Astrocyte (in vitro differentiated cells and primary cell): ENCODE data around the gene ABCB8. TPM values are rescaled to one million over a fixed set of nuclear protein-coding genes. Genes with fewer than 3 reads are reported as not detected.

Experiments
- DNase-seq: peaks from one replicate; pipeline ENCODE4 v3.0.0-alpha.2; 2010; ENCODE audit warnings: low read depth
- FAIRE-seq: peaks from 2 replicates; lab custom pipeline; 2011; peaks lifted over from hg19 to GRCh38; lab: Jason Lieb, UNC
- H2AFZ ChIP-seq: 2 replicates; pipeline ENCODE4 v1.6.0; 2012; ENCODE audit warnings: low read depth, low read length, inconsistent platforms
- H3K27ac ChIP-seq: 2 replicates; pipeline ENCODE4 v1.5.1; 2011; ENCODE audit warnings: low read depth, low read length, inconsistent platforms
- H3K27me3 ChIP-seq: 2 replicates; pipeline ENCODE4 v1.6.0; 2011; ENCODE audit warnings: low read length, inconsistent platforms; ENCODE audit not compliant: insufficient read depth
- H3K36me3 ChIP-seq: 2 replicates; pipeline ENCODE4 v1.5.1; 2011; ENCODE audit warnings: low read length, inconsistent platforms; ENCODE audit not compliant: insufficient read depth
- H3K4me1 ChIP-seq: 2 replicates; pipeline ENCODE4 v1.5.1; 2011; ENCODE audit warnings: low read length, inconsistent platforms; ENCODE audit not compliant: insufficient read depth
- H3K4me2 ChIP-seq: 2 replicates; pipeline ENCODE4 v1.6.0; 2012; ENCODE audit warnings: low read length, inconsistent platforms
- H3K4me3 ChIP-seq: 2 replicates; pipeline ENCODE4 v1.5.1; 2011; ENCODE audit warnings: low read depth, mild to moderate bottlenecking, low read length, inconsistent platforms; ENCODE audit not compliant: insufficient read depth
- H3K79me2 ChIP-seq: 2 replicates; pipeline ENCODE4 v1.6.0; 2012; ENCODE audit warnings: mild to moderate bottlenecking, low read length, inconsistent platforms; ENCODE audit not compliant: insufficient read depth
- H3K9ac ChIP-seq: 2 replicates; pipeline ENCODE4 v1.6.0; 2012; ENCODE audit warnings: mild to moderate bottlenecking, low read length, inconsistent platforms
- H3K9me3 ChIP-seq: 2 replicates; pipeline ENCODE4 v1.5.1; 2012; ENCODE audit warnings: low read depth, mild to moderate bottlenecking, low read length, inconsistent platforms; ENCODE audit not compliant: insufficient read depth
- H4K20me1 ChIP-seq: 2 replicates; pipeline ENCODE4 v1.6.0; 2012; ENCODE audit warnings: low read length, inconsistent platforms; ENCODE audit not compliant: insufficient read depth
- H3K27ac Mint-ChIP-seq: one replicate; pipeline ENCODE4 v1.8.0; 2021; ENCODE audit warnings: mild to moderate bottlenecking, mixed read lengths; ENCODE audit not compliant: unreplicated experiment
- H3K27me3 Mint-ChIP-seq: one replicate; pipeline ENCODE4 v1.8.0; 2021; ENCODE audit warnings: low read depth, mixed read lengths; ENCODE audit not compliant: unreplicated experiment
- H3K36me3 Mint-ChIP-seq: one replicate; pipeline ENCODE4 v1.8.0; 2021; ENCODE audit warnings: low read depth, mixed read lengths; ENCODE audit not compliant: unreplicated experiment
- H3K4me1 Mint-ChIP-seq: one replicate; pipeline ENCODE4 v1.8.0; 2021; ENCODE audit warnings: low read depth, mixed read lengths; ENCODE audit not compliant: unreplicated experiment
- H3K4me3 Mint-ChIP-seq: one replicate; pipeline ENCODE4 v1.8.0; 2021; ENCODE audit warnings: mild to moderate bottlenecking, moderate library complexity, mixed read lengths; ENCODE audit not compliant: unreplicated experiment
- H3K9me3 Mint-ChIP-seq: one replicate; pipeline ENCODE4 v1.8.0; 2021; ENCODE audit warnings: mild to moderate bottlenecking, mixed read lengths; ENCODE audit not compliant: unreplicated experiment
- EZH2 ChIP-seq: IDR thresholded peaks from 2 replicates; pipeline ENCODE4 v1.6.1; 2012; ENCODE audit warnings: mild to moderate bottlenecking, low read length, inconsistent platforms; ENCODE audit not compliant: insufficient read depth
- total RNA-seq: library from RNA; stranded (reverse); gene quantifications from 2 replicates; pipeline ENCODE4 v1.2.1, GENCODE V29; 2021
- TF ChIP-seq, protein P1 (sequence below): IDR thresholded peaks from 2 replicates; pipeline ENCODE4 v1.5.1; 2011; ENCODE audit warnings: low read depth, mild to moderate bottlenecking, inconsistent platforms, low read length, moderate library complexity; ENCODE audit not compliant: insufficient read depth

Gene ABCB8
- total RNA-seq, 1 donor from 2014 or later = 53.3 TPM

DNA sequence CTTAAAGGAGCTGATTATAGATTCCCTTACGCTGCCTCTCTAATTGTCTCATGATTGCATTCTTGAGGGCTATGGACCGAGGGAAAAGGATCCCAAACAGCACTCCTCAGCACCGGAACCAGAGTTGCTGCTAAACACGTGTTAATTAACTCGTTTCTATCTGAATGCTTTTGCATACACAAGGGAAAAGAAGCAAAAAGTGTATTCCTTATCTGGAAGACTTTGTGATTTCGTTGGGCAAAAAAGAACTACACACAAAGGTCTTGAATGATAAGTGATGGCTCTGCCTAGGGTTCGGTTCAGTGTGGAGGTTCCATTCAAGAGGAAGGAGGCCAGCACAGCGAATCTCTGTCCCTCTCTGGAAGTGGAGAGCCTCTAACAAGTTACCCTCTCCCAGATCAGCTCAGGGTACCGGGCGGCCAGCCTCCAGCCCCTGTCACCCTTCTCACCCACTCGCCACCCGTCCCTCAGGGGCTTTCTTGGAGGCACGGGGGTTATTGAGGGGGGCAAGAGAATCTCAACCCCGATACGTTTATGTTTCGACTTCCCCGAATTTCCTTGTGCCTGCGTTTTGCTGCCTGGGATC is 30.6 kb downstream of the ABCB8 start:
- H3K4me3 ChIP-seq = peak overlapping the region; percentile 80
- H3K9ac ChIP-seq = peak overlapping the region; percentile 81
- Mint-ChIP-seq H3K4me1 (peaks cover 31% of the 10 kb centered on the region), H3K27ac (peak overlapping the region; percentile 97), H3K9me3 (peaks cover 1% of the 10 kb centered on the region), H3K27me3 (peaks cover 4% of the 10 kb centered on the region), H3K36me3 (peaks cover 11% of the 10 kb centered on the region), H3K4me3 (peak overlapping the region; percentile 94)
- H2AFZ ChIP-seq = peak overlapping the region; percentile 65
- FAIRE-seq = no peak
- no peak for DNase-seq
- H3K4me1 ChIP-seq = peaks cover 54% of the 10 kb centered on the region
- no peak for TF ChIP-seq EZH2
- TF ChIP-seq, protein P1, sequence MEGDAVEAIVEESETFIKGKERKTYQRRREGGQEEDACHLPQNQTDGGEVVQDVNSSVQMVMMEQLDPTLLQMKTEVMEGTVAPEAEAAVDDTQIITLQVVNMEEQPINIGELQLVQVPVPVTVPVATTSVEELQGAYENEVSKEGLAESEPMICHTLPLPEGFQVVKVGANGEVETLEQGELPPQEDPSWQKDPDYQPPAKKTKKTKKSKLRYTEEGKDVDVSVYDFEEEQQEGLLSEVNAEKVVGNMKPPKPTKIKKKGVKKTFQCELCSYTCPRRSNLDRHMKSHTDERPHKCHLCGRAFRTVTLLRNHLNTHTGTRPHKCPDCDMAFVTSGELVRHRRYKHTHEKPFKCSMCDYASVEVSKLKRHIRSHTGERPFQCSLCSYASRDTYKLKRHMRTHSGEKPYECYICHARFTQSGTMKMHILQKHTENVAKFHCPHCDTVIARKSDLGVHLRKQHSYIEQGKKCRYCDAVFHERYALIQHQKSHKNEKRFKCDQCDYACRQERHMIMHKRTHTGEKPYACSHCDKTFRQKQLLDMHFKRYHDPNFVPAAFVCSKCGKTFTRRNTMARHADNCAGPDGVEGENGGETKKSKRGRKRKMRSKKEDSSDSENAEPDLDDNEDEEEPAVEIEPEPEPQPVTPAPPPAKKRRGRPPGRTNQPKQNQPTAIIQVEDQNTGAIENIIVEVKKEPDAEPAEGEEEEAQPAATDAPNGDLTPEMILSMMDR = no peak
- H3K27ac ChIP-seq = peak overlapping the region; percentile 93
- H3K4me2 ChIP-seq = peak overlapping the region; percentile 91
- peaks cover 43% of the 10 kb centered on the region for H4K20me1 ChIP-seq
- no peaks in the 10 kb centered on the region for H3K36me3 ChIP-seq
- H3K79me2 ChIP-seq = peaks cover 38% of the 10 kb centered on the region
- H3K9me3 ChIP-seq = no peaks in the 10 kb centered on the region
- no peaks in the 10 kb centered on the region for H3K27me3 ChIP-seq

DNA sequence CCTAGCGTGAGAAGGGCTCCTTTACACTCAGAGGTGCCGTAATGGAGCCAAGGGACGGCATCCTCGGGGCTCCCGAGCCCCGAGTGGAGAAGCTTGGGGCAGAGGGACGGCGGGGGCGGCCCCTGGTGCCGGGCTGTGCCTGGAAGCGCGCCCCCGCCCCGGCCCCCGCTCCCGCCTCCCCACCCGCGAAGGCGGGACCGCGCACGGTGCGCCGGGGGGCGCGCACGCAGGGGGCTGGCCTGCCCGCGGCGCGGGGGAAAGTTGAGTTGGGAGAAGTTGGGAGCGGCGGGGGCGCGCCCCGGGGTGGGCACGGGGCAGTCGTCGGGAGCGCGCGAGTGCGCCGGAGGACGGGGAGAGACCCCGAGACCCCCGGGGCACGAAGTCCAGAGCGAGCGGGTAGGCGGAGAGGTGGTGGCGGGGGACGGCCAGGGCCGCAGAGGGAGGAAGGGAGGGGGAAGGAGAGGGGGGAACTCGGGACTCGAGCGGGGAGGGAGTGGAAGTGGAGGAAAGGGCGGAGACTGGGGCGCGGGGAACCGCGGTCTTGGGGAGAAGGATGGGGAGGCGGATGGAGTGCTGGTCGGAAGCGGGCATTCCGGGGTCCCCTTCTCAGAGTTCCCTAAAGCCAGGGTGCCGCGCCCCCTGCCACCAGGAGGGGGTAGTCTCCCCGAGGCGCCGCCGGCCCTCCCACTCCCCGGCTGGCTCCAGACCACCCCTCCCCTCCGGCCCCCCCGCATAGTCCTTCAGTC is 31.3 kb downstream of the ABCB8 start, which contains the start of gene SLC4A2:
Gene SLC4A2 (plus strand): TSS at position 223 of the 746 bp plus-strand sequence. CDS start 2,399 bp downstream, outside the sequence.
- H3K4me1 Mint-ChIP-seq = peaks cover 31% of the 10 kb centered on the region
- peaks cover 41% of the 10 kb centered on the region for H3K79me2 ChIP-seq
- H3K27me3 ChIP-seq = no peaks in the 10 kb centered on the region
- peaks cover under 1% of the 10 kb centered on the region for H3K9me3 Mint-ChIP-seq
- H3K4me3 ChIP-seq = peak within 1 kb of the TSS; percentile 80
- no peak for TF ChIP-seq EZH2
- TF ChIP-seq, protein P1 = no peak
- H3K9me3 ChIP-seq = no peaks in the 10 kb centered on the region
- H3K27ac ChIP-seq = peak within 1 kb of the TSS; percentile 93
- no peak for FAIRE-seq
- H3K27ac Mint-ChIP-seq = peak within 1 kb of the TSS; percentile 97
- peak within 1 kb of the TSS; percentile 70 for H2AFZ ChIP-seq
- peak within 1 kb of the TSS; percentile 81 for H3K9ac ChIP-seq
- peaks cover 48% of the 10 kb centered on the region for H4K20me1 ChIP-seq
- DNase-seq = no peak
- no peaks in the 10 kb centered on the region for H3K36me3 ChIP-seq
- peaks cover 54% of the 10 kb centered on the region for H3K4me1 ChIP-seq
- peaks cover 4% of the 10 kb centered on the region for H3K36me3 Mint-ChIP-seq
- peak within 1 kb of the TSS; percentile 91 for H3K4me2 ChIP-seq
- peaks cover 3% of the 10 kb centered on the region for H3K27me3 Mint-ChIP-seq
- peak within 1 kb of the TSS; percentile 94 for H3K4me3 Mint-ChIP-seq

DNA sequence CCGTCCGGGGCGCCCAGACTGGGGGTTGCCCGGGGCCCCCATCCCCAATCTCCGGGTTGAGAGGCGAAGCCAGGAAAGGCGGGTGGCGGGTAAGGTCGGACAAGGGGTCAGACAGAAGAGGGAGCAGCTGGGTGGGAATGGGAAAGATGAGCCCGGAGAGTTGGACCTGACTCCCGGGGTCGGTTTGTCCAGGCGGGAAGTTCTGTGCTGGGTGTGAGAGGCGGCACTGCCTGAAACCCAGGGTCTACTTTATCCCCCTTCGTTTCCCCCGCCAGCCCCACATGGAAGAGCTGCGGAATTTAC is 31.8 kb downstream of the ABCB8 start:
- H3K9ac ChIP-seq = peak overlapping the region; percentile 81
- peak overlapping the region; percentile 93 for H3K27ac ChIP-seq
- H3K9me3 ChIP-seq = no peaks in the 10 kb centered on the region
- peaks cover 46% of the 10 kb centered on the region for H3K79me2 ChIP-seq
- H4K20me1 ChIP-seq = peaks cover 47% of the 10 kb centered on the region
- H3K36me3 ChIP-seq = peaks cover 2% of the 10 kb centered on the region
- H3K27ac Mint-ChIP-seq = peak overlapping the region; percentile 83
- H3K9me3 Mint-ChIP-seq = no peaks in the 10 kb centered on the region
- peaks cover 31% of the 10 kb centered on the region for H3K4me1 Mint-ChIP-seq
- H3K4me3 Mint-ChIP-seq = peak overlapping the region; percentile 94
- no peaks in the 10 kb centered on the region for H3K27me3 Mint-ChIP-seq
- no peak for FAIRE-seq
- TF ChIP-seq, protein P1 = no peak
- no peak for TF ChIP-seq EZH2
- no peak for DNase-seq
- H3K27me3 ChIP-seq = no peaks in the 10 kb centered on the region
- H3K4me3 ChIP-seq = peak overlapping the region; percentile 80
- H2AFZ ChIP-seq = no peak overlapping the region
- peak overlapping the region; percentile 91 for H3K4me2 ChIP-seq
- peaks cover 54% of the 10 kb centered on the region for H3K4me1 ChIP-seq
- peaks cover 5% of the 10 kb centered on the region for H3K36me3 Mint-ChIP-seq
